ENCODE measurements around the gene ALPL. TPM values are rescaled to one million over a fixed set of nuclear protein-coding genes. Genes with fewer than 3 reads are reported as not detected.

The ALPL gene
- total RNA-seq, 2 experiments from 2014 or later: not detected

- Mint-ChIP-seq H3K9me3 (ENCODE audit: low read depth) (no peaks in the 10 kb centered on the region), H3K27me3 (peaks cover 10% of the 10 kb centered on the region), H3K4me1 (peaks cover 8% of the 10 kb centered on the region), H3K27ac (no peak overlapping the region), H3K36me3 (ENCODE audit: low read depth) (no peaks in the 10 kb centered on the region), H3K4me3 (no peak overlapping the region)
- intact Hi-C loops (cut with DNase I, micrococcal nuclease): loop anchor here in 1 of 2 experiments (2.0 kb wide), 1 partner anchor 275 kb away; no protein-coding TSS in a partner anchor
- ChIA-PET CTCF (interaction anchor here (0.6 to 2.7 kb wide), 8 partner anchors 8 to 260 kb away, joined by 3 to 6 read pairs (median 4); no protein-coding TSS in a partner anchor), POLR2A (no interaction called here)
- DNase-seq (no peak), ATAC-seq (no peak)
These were observed 17.5 kb upstream of the ALPL start for GRCh38 chr1:21491488-21492355.

- no peaks in the 10 kb centered on the region for H3K36me3 Mint-ChIP-seq (ENCODE audit: low read depth)
- no peaks in the 10 kb centered on the region for H3K9me3 Mint-ChIP-seq (ENCODE audit: low read depth)
- intact Hi-C loops (cut with DNase I, micrococcal nuclease): no loop called here
- ChIA-PET CTCF (interaction anchor here (1.1 to 1.6 kb wide), 2 partner anchors 17 to 23 kb away, joined by 3 to 4 read pairs; no protein-coding TSS in a partner anchor), POLR2A (no interaction called here)
- H3K4me3 Mint-ChIP-seq: no peak overlapping the region
- DNase-seq: no peak
- H3K27me3 Mint-ChIP-seq: peaks cover 10% of the 10 kb centered on the region
- H3K4me1 Mint-ChIP-seq: peaks cover 8% of the 10 kb centered on the region
- ATAC-seq: no peak
- H3K27ac Mint-ChIP-seq: no peak overlapping the region
These were observed 16.9 kb upstream of the ALPL start for GRCh38 chr1:21492356-21492625.

- Mint-ChIP-seq H3K36me3 (ENCODE audit: low read depth) (no peaks in the 10 kb centered on the region), H3K27me3 (peaks cover 4% of the 10 kb centered on the region), H3K4me1 (no peaks in the 10 kb centered on the region), H3K9me3 (ENCODE audit: low read depth) (no peaks in the 10 kb centered on the region), H3K27ac (no peak overlapping the region), H3K4me3 (no peak overlapping the region)
- ChIA-PET POLR2A (no interaction called here), CTCF (interaction anchor here (0.7 to 1.3 kb wide), 2 partner anchors 22 to 140 kb away, joined by 3 read pairs; no protein-coding TSS in a partner anchor)
- no peak for DNase-seq
- ATAC-seq: no peak
- intact Hi-C loops (cut with DNase I, micrococcal nuclease): no loop called here
These were observed 15.0 kb upstream of the ALPL start for GRCh38 chr1:21494196-21494595.

GRCh38 chr1:21495225-21495820 is 13.9 kb upstream of the ALPL start:
- ATAC-seq (no peak), DNase-seq (no peak)
- no peaks in the 10 kb centered on the region for H3K36me3 Mint-ChIP-seq (ENCODE audit: low read depth)
- intact Hi-C loops (cut with DNase I, micrococcal nuclease): no loop called here
- no peaks in the 10 kb centered on the region for H3K4me1 Mint-ChIP-seq
- H3K27ac Mint-ChIP-seq: no peak overlapping the region
- peaks cover 4% of the 10 kb centered on the region for H3K27me3 Mint-ChIP-seq
- H3K9me3 Mint-ChIP-seq (ENCODE audit: low read depth): no peaks in the 10 kb centered on the region
- no peak overlapping the region for H3K4me3 Mint-ChIP-seq
- POLR2A ChIA-PET: interaction anchor here (0.6 kb wide), 1 partner anchor 111 kb away, joined by 3 read pairs; no protein-coding TSS in a partner anchor
- CTCF ChIA-PET: interaction anchor here (0.5 to 1.7 kb wide), 4 partner anchors 11 to 1176 kb away, joined by 3 to 5 read pairs (median 4); no protein-coding TSS in a partner anchor

GRCh38 chr1:21496063-21496462 is 13.2 kb upstream of the ALPL start:
- ChIA-PET POLR2A (interaction anchor here (0.6 kb wide), 1 partner anchor 112 kb away, joined by 3 read pairs; no protein-coding TSS in a partner anchor), CTCF (interaction anchor here (1.2 to 1.7 kb wide), 2 partner anchors 11 to 127 kb away, joined by 4 to 5 read pairs; no protein-coding TSS in a partner anchor)
- no peak overlapping the region for H3K4me3 Mint-ChIP-seq
- ATAC-seq (no peak), DNase-seq (no peak)
- no peaks in the 10 kb centered on the region for H3K9me3 Mint-ChIP-seq (ENCODE audit: low read depth)
- H3K27me3 Mint-ChIP-seq: peaks cover 4% of the 10 kb centered on the region
- intact Hi-C loops (cut with DNase I, micrococcal nuclease): no loop called here
- no peak overlapping the region for H3K27ac Mint-ChIP-seq
- H3K36me3 Mint-ChIP-seq (ENCODE audit: low read depth): no peaks in the 10 kb centered on the region
- H3K4me1 Mint-ChIP-seq: no peaks in the 10 kb centered on the region

- intact Hi-C loops (cut with DNase I, micrococcal nuclease): no loop called here
- no peak overlapping the region for H3K27ac Mint-ChIP-seq
- H3K4me3 Mint-ChIP-seq: no peak overlapping the region
- CTCF ChIA-PET: interaction anchor here (0.6 to 1.7 kb wide), 2 partner anchors 10 to 536 kb away, joined by 3 to 4 read pairs; no protein-coding TSS in a partner anchor
- no peaks in the 10 kb centered on the region for H3K9me3 Mint-ChIP-seq (ENCODE audit: low read depth)
- ATAC-seq: no peak
- H3K27me3 Mint-ChIP-seq: peaks cover 4% of the 10 kb centered on the region
- no peaks in the 10 kb centered on the region for H3K4me1 Mint-ChIP-seq
- no peaks in the 10 kb centered on the region for H3K36me3 Mint-ChIP-seq (ENCODE audit: low read depth)
- no peak for DNase-seq
- POLR2A ChIA-PET: no interaction called here
These were observed 12.3 kb upstream of the ALPL start for GRCh38 chr1:21496886-21497285.

GRCh38 chr1:21497466-21498061 is 11.7 kb upstream of the ALPL start:
- ChIA-PET POLR2A (no interaction called here), CTCF (no interaction called here)
- ATAC-seq (no peak), DNase-seq (no peak)
- H3K4me3 Mint-ChIP-seq: no peak overlapping the region
- H3K4me1 Mint-ChIP-seq: no peaks in the 10 kb centered on the region
- intact Hi-C loops (cut with DNase I, micrococcal nuclease): no loop called here
- H3K36me3 Mint-ChIP-seq (ENCODE audit: low read depth): no peaks in the 10 kb centered on the region
- no peak overlapping the region for H3K27ac Mint-ChIP-seq
- H3K27me3 Mint-ChIP-seq: peaks cover 2% of the 10 kb centered on the region
- no peaks in the 10 kb centered on the region for H3K9me3 Mint-ChIP-seq (ENCODE audit: low read depth)

GRCh38 chr1:21499283-21499950 is 9.8 kb upstream of the ALPL start:
- ChIA-PET POLR2A (no interaction called here), CTCF (interaction anchor here (0.5 to 1.4 kb wide), 2 partner anchors 9 to 242 kb away, joined by 3 to 4 read pairs; no protein-coding TSS in a partner anchor)
- intact Hi-C loops (cut with DNase I, micrococcal nuclease): no loop called here
- Mint-ChIP-seq H3K27ac (no peak overlapping the region), H3K9me3 (ENCODE audit: low read depth) (no peaks in the 10 kb centered on the region), H3K27me3 (peaks cover 2% of the 10 kb centered on the region), H3K4me1 (no peaks in the 10 kb centered on the region), H3K4me3 (no peak overlapping the region), H3K36me3 (ENCODE audit: low read depth) (no peaks in the 10 kb centered on the region)
- ATAC-seq: no peak
- no peak for DNase-seq

- ATAC-seq (no peak), DNase-seq (no peak)
- Mint-ChIP-seq H3K27ac (no peak overlapping the region), H3K36me3 (ENCODE audit: low read depth) (no peaks in the 10 kb centered on the region), H3K27me3 (peaks cover 26% of the 10 kb centered on the region), H3K4me1 (peaks cover 2% of the 10 kb centered on the region), H3K9me3 (ENCODE audit: low read depth) (no peaks in the 10 kb centered on the region), H3K4me3 (no peak overlapping the region)
- ChIA-PET CTCF (interaction anchor here (0.6 kb wide), 1 partner anchor 436 kb away, joined by 3 read pairs; no protein-coding TSS in a partner anchor), POLR2A (no interaction called here)
- intact Hi-C loops (cut with DNase I, micrococcal nuclease): loop anchor here in 1 of 2 experiments (10.0 kb wide), 1 partner anchor 461 kb away; no protein-coding TSS in a partner anchor
These were observed 5.4 kb upstream of the ALPL start for GRCh38 chr1:21503706-21504377.

- Mint-ChIP-seq H3K27me3 (peaks cover 37% of the 10 kb centered on the region), H3K4me1 (peaks cover 4% of the 10 kb centered on the region), H3K4me3 (no peak overlapping the region), H3K36me3 (ENCODE audit: low read depth) (no peaks in the 10 kb centered on the region), H3K27ac (no peak overlapping the region), H3K9me3 (ENCODE audit: low read depth) (no peaks in the 10 kb centered on the region)
- ChIA-PET POLR2A (no interaction called here), CTCF (interaction anchor here (0.6 to 1.1 kb wide), 2 partner anchors 11 to 138 kb away, joined by 3 to 4 read pairs; no protein-coding TSS in a partner anchor)
- no peak for ATAC-seq
- no peak for DNase-seq
- intact Hi-C loops (cut with DNase I, micrococcal nuclease): loop anchor here in 1 of 2 experiments (5.0 to 10.0 kb wide), 2 partner anchors 150 to 458 kb away; no protein-coding TSS in a partner anchor
These were observed 2.4 kb upstream of the ALPL start for GRCh38 chr1:21506804-21507203.
